ENCODE measurements around the gene CCER1. TPM values are rescaled to one million over a fixed set of nuclear protein-coding genes. Genes with fewer than 3 reads are reported as not detected.

CCER1 gene
- total RNA-seq, 1 experiment from 2014 or later: not detected

DNA sequence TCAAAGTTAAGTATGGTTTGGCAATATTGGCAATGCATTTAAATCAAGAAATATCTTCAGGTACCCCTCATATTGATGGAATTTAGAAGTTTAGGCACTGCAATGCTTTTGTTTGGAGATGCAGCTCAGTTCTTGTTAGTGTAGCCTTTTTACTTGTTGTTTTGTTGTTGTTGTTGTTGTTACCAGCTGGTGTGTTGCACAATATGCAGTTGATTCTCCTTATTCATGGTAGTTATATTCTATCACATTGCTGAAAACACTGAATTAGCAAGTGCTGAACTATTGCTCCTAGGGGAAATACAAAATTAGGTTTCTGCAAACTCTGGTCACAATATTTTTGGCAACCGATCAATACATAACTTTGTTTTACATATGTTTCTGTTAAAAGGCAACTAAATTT is 34.8 kb downstream of the CCER1 start:
- no peaks in the 10 kb centered on the region for H3K79me1 ChIP-seq (ENCODE audit: insufficient read depth, low read depth, low read length, poor library complexity, severe bottlenecking)
- H3K4me1 ChIP-seq (ENCODE audit: insufficient read depth, low read length): no peaks in the 10 kb centered on the region
- Mint-ChIP-seq H3K27ac (no peak overlapping the region), H3K27me3 (ENCODE audit: low read depth) (no peaks in the 10 kb centered on the region; the same call in 1 of the 2 replicates), H3K36me3 (ENCODE audit: insufficient read depth in 1 of 3, low read depth in 3 of 3) (no peaks in the 10 kb centered on the region), H3K4me3 (no peak overlapping the region), H3K4me1 (peaks cover 8% of the 10 kb centered on the region in 2 experiments), H3K9me3 (no peaks in the 10 kb centered on the region)
- no peaks in the 10 kb centered on the region for H3K23me2 ChIP-seq (ENCODE audit: insufficient read length, low read depth, low read length, poor library complexity, severe bottlenecking)
- TF ChIP-seq, protein P1, sequence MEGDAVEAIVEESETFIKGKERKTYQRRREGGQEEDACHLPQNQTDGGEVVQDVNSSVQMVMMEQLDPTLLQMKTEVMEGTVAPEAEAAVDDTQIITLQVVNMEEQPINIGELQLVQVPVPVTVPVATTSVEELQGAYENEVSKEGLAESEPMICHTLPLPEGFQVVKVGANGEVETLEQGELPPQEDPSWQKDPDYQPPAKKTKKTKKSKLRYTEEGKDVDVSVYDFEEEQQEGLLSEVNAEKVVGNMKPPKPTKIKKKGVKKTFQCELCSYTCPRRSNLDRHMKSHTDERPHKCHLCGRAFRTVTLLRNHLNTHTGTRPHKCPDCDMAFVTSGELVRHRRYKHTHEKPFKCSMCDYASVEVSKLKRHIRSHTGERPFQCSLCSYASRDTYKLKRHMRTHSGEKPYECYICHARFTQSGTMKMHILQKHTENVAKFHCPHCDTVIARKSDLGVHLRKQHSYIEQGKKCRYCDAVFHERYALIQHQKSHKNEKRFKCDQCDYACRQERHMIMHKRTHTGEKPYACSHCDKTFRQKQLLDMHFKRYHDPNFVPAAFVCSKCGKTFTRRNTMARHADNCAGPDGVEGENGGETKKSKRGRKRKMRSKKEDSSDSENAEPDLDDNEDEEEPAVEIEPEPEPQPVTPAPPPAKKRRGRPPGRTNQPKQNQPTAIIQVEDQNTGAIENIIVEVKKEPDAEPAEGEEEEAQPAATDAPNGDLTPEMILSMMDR (conservative IDR thresholded peaks at IDR 0.05): no peak
- no peak overlapping the region for H2BK15ac ChIP-seq (ENCODE audit: low read depth, low read length)
- H3K4ac ChIP-seq (ENCODE audit: low read depth, low read length): no peak overlapping the region
- H2AK5ac ChIP-seq (ENCODE audit: insufficient read length, low read length): no peak overlapping the region
- no peaks in the 10 kb centered on the region for H4K20me1 ChIP-seq (ENCODE audit: control insufficient read depth, insufficient read depth, insufficient read length)
- no peak overlapping the region for H2BK120ac ChIP-seq (ENCODE audit: low read depth, low read length, poor library complexity, severe bottlenecking)
- no peaks in the 10 kb centered on the region for H3K79me2 ChIP-seq (ENCODE audit: insufficient read depth, low read length)
- no peak overlapping the region for H3K9ac ChIP-seq (ENCODE audit: extremely low read depth, insufficient read length, low read length)
- H4K5ac ChIP-seq (ENCODE audit: insufficient read length, low read depth, low read length): no peak overlapping the region
- no peak overlapping the region for H4K91ac ChIP-seq (ENCODE audit: insufficient read length, low read depth, low read length)
- no peak overlapping the region for H2BK5ac ChIP-seq (ENCODE audit: insufficient read length, low read length)
- no peak overlapping the region for H3K56ac ChIP-seq (ENCODE audit: insufficient read length, low read depth, low read length)
- no peak overlapping the region for H2BK12ac ChIP-seq (ENCODE audit: insufficient read length, low read depth, low read length)
- WGBS (ENCODE audit: extremely low coverage, insufficient read length, low lambda C conversion rate): no CpG with 5 or more reads among the region's 1 CpG
- H3K14ac ChIP-seq (ENCODE audit: insufficient read depth, low read length): no peak overlapping the region
- no peaks in the 10 kb centered on the region for H3K9me3 ChIP-seq (ENCODE audit: control insufficient read depth, low read depth, low read length)
- no peaks in the 10 kb centered on the region for H3K27me3 ChIP-seq (ENCODE audit: insufficient read depth, low read length)
- no peak overlapping the region for H3K27ac ChIP-seq (ENCODE audit: insufficient read length, low read depth, low read length)
- no peak overlapping the region for H3K4me2 ChIP-seq (ENCODE audit: insufficient read depth, insufficient read length, low read length)
- H3K18ac ChIP-seq (ENCODE audit: insufficient read length, low read depth, low read length): no peak overlapping the region
- no peak overlapping the region for H2BK20ac ChIP-seq (ENCODE audit: low read depth, low read length, poor library complexity, severe bottlenecking)
- H2AFZ ChIP-seq (ENCODE audit: low read length): no peak overlapping the region
- DNase-seq: no peak
- no peak overlapping the region for H3T11ph ChIP-seq (ENCODE audit: low read length)
- no peak overlapping the region for H3K23ac ChIP-seq (ENCODE audit: insufficient read length, low read depth, low read length)
- no peak overlapping the region for H4K8ac ChIP-seq (replicated peaks; ENCODE audit: insufficient read length, low read depth, low read length)

Measured in H9 (cell line).